ENCODE data around the gene LRIT1.
"Not testable (repeated sequence)": the region's sequence is repeated elsewhere in the genome, so short reads cannot be mapped to it uniquely, and the experiment has no call there.

Gene LRIT1, protein sequence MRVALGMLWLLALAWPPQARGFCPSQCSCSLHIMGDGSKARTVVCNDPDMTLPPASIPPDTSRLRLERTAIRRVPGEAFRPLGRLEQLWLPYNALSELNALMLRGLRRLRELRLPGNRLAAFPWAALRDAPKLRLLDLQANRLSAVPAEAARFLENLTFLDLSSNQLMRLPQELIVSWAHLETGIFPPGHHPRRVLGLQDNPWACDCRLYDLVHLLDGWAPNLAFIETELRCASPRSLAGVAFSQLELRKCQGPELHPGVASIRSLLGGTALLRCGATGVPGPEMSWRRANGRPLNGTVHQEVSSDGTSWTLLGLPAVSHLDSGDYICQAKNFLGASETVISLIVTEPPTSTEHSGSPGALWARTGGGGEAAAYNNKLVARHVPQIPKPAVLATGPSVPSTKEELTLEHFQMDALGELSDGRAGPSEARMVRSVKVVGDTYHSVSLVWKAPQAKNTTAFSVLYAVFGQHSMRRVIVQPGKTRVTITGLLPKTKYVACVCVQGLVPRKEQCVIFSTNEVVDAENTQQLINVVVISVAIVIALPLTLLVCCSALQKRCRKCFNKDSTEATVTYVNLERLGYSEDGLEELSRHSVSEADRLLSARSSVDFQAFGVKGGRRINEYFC

DNA sequence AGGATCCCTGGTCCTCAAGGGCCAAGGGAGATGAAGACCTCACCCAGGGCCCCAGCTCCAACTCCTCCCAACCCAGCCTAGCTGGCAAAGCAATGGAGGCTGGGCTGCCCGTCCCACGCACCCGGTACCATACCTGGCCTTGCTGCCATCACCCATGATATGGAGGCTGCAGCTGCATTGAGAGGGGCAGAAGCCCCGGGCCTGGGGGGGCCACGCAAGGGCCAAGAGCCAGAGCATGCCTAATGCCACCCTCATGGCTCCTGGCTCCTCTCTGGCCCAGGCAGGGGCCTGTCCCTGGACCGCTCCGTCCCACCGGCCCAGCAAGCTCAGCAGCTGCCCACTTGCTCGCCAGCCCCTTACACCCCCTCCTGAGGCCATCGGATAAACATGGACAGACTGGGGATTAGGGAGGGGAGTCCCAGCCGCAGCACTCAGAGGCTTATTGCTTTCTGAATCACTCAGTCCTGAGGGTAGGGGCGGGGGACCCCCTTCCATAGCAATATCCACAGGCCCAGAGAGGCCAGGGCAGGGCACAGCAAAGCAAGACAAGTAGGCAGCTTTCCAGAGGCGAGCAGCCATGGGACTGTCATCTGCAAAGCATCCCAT is at the start of gene LRIT1:
TSS of gene LRIT1 (minus strand) at position 362 of the 606 bp plus-strand sequence. CDS start at position 255, 107 bp downstream.
- no peak for FAIRE-seq

DNA sequence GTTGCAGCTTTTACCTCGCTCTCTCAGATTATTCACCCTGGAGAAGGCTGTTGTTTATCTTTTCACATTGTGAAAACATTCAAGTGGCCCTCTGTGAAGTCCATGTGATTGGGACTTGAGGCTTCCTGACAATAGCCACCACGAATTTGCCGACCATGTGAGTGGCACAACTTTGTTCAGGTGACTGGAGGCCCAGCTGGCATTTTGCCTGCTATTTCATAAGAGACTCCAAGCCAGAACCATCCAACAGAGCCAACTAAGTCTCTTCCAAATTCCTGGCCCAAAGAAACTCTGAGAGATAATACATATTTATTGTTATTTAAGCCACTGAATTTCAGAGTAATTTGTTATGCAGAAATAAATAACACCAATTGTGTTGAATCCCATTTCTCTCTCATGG is 48.9 kb upstream of the LRIT1 start:
- no peak for FAIRE-seq

DNA sequence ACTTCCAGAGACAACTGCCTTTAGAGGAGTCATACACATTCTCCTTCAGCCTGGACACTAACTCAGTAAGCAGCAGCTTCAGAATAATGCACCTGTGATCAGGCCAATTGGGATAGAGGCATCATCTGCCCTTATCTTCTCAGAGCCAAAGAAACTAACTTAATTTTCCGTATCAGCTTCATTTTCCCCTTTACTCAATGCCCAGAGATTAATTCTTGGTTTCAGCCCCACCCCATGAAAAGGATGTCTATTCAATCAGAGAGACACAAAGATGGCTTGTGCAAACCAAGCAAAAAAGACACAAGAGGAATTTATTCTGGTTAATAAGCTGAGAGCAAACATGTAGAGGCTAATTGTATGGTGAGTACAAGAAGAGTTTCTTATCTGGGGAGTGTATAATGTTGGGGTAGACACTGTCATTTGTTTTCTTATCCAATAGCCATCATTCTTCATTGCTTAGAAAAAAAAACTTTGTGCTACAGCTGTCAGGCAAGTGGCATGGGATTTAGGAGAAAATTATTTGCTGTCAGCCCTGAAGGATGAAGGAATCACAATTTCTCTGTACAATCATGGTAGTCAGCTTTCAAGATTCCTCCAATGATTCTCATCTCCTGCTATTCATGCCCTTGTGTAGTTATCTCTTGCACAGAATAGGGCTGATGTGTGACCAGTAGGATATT is 48.3 kb upstream of the LRIT1 start:
- FAIRE-seq = no peak

DNA sequence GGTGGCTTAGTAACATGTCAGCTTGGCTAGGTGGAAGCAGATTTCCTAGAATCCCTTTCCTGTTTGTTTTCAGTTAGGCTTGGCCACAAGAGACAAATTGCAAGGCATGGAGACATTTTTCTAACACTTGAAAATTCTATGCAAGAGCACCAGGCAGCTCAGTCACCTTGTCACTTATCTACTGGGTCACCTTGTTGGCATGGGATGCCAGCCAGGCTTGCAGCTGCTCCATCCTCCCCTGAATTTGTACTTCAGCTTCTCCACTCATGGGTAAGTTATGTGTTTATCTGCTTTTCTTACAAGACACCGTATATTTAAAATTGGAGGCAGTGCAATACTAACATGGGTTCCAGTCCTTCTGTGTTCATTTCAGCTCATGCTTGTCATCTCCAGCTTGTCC is 46.8 kb upstream of the LRIT1 start:
- FAIRE-seq = no peak

DNA sequence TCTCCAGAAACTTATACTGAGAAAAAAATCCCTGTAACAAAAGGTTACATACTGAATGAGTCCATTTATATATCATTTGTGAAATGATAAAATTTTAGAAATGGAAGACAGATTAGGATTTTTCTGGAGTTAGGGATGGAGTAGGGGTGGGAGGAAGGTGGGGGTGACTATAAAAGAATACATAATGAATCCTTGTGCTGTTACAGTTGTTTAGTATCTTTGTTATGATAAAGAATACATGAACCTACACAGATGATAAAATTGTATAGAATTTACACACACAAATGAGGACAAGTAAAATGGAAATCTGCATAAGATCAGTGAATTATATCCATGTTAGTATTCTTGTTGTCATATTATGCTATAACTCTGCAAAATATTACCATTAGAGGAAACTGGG is 45.3 kb upstream of the LRIT1 start:
- no peak for FAIRE-seq

DNA sequence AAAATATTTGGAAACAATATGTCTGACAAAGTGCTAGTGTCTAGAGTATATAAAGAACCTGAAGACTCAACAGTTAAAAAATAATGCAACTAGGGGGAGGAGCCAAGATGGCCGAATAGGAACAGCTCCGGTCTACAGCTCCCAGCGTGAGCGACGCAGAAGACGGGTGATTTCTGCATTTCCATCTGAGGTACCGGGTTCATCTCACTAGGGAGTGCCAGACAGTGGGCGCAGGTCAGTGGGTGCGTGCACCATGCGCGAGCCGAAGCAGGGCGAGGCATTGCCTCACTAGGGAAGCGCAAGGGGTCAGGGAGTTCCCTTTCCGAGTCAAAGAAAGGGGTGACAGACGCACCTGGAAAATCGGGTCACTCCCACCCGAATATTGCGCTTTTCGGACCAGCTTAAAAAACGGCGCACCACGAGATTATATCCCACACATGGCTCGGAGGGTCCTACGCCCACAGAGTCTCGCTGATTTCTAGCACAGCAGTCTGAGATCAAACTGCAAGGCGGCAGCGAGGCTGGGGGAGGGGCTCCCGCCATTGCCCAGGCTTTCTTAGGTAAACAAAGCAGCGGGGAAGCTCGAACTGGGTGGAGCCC is 38.6 kb upstream of the LRIT1 start:
- not testable (repeated sequence) for FAIRE-seq

DNA sequence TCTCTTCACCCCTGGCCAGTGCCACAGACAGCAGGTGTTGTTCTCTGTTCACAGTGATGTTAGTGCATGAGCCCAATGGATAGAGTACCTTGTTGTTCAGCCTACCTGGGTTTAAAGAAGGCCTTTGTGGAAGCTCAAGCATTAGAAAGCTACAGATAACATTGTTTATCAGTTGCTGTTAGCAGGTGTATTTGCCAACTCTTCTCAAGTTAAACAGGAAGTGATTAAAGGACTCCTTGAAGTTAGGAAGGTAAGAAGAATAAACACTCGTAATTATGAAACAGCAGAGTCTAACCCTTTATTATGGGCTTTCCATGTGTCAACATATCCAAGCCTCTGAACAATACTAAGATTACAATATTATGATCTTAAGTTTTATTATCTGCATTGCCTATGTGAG is 29.4 kb upstream of the LRIT1 start:
- no peak for FAIRE-seq

DNA sequence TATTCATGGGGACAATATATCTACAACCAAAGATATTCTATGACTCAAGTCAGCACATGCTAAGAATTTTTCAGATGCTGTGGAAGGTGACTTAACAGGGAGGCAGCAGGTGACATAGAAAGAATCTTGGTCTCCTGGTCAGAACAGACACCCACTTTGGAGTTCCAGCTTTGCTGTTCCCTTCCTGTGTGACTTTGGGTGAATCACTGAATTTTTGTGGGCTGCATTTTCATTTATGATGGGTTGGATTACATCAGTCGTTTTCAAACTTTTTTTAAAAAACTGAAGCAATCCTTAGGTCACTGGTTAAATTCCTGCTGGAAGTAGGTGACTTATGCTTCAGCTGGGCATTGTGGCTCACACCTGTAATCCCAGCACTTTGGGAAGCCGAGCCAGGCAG is 28.4 kb upstream of the LRIT1 start:
- no peak for FAIRE-seq

DNA sequence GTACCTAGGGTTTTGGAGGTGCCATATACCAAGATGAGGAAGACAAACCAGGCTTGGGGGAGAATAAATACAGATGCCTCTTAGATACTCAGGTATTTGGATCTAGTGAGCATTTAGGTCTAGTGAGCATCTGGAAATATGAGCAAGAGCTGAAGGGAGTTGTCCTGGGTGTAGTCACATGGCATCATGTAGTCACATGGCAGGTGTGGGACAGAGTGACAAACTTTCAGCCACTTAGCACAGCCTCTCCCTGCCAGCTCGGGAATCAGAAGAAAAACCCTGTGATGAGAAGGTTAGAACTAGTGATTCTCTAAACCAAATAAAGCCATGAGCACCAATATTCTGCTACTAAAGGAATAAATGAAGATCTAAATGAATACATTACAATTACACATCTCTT is 27.8 kb upstream of the LRIT1 start:
- no peak for FAIRE-seq

DNA sequence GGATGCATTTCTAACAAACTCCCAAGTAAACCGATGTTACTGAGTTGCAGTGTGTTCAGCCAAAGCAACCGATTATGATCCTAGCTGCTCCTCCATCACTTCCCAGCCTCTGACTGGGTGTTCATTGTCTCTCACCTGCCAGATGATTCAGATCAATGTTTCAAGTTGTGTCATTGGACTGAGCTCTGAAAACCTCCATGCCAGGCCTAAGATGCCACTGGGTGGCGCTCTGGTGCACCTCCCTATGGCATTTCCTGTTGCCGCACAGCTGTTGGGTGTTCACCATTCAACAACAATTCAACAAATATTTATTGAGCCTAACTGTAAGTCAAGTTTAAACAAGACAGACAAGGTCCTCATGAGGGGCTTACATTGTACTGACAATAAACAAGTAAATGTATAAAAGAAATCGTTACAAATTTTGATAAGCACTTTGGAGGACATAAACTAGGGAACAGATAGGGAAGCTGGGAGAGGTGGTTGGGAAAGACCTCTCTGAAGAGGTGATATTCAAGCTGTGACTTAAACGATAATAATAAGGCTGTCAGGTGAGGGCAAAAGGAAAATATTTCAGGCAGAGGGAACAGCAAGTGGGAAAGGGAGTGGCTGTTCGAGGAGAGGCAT is 26.3 kb upstream of the LRIT1 start:
- FAIRE-seq = no peak

DNA sequence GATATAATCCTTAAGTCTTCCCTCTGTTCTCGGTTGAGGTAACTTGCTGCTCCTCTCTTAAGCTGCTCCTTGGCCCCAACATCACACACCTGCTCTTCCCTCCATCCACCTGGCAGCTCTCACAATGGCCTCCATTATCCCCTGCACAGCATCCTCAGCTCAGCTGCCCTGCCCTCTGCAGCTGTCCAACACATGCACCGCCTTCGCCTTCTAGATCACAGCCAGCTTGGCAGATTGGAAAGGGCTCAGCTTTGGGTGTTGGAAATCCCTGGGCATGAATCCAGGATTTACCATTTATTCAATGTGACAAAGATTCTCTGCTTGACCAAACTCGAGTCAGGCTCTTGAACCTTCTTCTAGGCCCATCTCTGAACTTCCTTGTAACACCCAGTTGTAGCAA is 24.1 kb upstream of the LRIT1 start:
- FAIRE-seq = no peak

DNA sequence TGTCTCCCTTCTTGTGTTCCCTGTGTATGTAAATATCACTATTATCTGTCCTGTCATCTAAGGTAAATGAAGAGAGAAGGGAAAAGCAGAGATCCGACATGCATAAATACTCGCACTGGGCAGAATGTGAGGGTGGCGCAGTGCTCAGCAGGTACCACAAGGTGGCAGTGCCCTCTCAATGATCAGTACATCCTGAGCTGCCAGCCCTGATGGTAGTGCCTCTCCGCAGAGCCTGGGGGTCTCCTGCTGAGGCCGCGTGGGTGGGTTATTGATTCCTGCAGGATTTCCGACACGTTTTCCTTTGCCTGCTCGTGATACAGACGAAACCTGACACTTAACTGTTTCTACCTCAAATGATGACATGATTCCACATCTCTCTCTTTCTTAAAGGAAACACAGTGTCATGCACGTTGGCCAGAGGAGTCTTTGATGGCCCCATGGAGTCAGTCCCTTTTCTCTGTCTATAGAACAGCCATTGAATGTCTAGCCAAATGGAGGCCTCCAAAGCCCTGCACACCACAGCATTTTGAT is 23.3 kb upstream of the LRIT1 start:
- FAIRE-seq = no peak

DNA sequence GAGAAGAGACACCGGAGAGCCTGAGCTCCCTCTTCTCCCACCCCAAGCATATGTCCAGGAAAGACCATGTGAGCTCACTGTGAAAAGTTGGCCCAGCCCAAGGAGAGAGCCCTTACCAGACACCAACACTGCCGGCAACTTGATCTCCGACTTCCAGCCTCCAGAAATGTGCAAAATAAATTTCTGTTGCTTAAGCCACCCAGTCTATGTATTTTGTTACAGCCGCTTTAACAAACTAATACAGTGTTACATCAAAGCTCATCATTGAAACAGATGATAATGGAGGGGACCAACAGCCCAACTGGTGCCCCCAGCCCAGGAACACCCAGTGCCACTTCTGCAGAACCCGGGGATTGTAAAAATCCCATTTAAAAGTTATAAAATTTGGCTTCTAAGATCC is 22.4 kb upstream of the LRIT1 start:
- no peak for FAIRE-seq

DNA sequence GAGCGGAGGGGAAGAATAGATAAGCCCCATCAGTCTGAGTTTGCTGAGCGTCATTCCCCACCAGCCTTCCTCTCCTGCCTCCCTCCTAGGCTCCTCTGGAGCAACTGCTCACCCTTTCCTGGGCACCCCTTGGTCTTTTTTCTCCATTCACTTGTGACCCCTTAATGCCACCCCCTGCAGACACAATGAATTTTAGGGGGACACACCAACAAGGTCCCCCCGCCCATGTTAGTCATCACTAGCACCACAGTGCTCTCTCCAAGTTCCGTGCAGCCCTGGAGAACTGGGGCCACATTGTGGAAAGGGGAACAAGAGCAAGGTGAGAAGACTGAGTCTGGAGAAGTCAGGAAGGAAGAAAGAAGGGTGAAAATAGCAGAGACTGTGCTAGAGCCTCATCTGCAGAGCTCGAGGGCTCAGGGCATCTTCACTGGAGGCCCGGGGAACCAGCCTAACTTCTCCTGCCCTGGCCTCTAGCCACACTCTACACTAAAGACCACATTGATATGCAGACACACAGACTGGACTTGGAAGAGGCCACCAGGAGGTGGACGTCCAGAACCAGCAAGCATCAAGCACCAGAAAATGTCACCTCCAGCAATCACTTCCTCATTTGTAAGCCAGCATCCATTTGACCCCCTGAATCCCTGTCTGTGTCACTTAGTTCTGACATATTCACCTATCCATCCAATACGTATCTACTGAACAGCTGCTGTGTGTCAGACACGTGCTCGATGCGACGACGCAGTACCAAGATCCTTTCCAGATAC is 21.0 kb upstream of the LRIT1 start:
- FAIRE-seq = no peak

DNA sequence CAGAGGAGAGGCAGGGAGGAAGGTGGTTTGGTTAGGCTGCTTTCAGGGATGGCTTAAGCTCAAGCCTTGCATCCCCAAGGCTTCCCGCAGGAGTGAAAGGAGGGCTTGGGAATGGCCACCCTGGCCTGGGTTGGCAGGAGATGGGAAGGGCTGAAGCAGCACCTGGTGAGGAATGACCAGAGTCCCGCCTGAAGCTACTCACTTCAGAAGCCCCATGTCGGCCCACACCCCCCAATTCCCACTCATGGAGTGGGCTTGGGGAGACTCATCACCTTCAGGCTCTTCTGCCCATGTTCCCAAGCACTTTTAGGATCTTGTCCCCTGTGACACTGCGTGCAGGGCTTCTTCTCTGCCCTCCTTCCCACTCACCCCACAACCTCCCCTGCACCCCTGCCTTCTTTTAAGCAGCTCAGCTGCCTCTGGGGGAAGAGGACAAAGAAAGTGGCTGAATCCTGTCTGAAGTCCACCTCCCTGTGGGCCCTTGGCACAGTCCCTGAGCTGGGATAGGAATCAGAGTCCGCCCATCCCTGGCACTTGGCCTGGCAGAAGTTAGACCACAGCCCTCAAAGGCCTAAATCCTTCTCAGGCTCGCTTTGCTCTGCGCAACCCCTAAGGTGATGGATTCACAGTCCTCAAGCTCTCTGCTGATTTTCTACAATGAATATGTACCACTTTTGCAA is 20.0 kb upstream of the LRIT1 start:
- FAIRE-seq = no peak

DNA sequence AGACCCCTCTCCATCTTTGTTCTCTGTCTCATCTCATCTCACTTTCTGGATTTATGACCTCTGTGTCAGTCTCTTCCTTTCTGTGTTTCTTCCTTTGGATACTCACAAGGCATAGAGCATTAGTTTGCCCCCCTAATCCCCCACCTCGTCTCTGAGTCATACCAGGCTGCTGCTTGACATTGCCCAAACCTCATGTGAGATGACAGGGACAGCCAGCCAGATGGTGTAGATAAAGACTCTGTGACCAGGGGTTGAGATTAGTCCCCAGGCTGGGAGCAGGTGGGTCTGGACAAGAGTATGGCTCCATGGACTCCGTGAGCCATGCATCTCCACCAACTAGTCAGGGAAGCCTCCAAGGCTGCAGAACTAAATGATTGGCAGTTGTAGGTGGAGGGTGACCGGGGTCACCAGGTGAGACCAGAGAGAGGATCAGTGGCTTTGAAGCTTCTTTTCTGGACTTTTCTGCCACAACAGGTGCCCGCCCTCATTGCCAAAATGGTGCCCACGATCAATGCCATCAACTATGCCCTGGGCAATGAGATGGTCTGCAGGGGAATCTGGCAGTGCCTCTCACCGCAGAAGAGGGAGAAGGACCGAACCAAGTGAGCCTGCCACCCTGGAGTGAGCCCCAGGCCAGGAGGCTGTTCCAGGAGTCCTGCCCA is 16.8 kb upstream of the LRIT1 start:
- FAIRE-seq = no peak

DNA sequence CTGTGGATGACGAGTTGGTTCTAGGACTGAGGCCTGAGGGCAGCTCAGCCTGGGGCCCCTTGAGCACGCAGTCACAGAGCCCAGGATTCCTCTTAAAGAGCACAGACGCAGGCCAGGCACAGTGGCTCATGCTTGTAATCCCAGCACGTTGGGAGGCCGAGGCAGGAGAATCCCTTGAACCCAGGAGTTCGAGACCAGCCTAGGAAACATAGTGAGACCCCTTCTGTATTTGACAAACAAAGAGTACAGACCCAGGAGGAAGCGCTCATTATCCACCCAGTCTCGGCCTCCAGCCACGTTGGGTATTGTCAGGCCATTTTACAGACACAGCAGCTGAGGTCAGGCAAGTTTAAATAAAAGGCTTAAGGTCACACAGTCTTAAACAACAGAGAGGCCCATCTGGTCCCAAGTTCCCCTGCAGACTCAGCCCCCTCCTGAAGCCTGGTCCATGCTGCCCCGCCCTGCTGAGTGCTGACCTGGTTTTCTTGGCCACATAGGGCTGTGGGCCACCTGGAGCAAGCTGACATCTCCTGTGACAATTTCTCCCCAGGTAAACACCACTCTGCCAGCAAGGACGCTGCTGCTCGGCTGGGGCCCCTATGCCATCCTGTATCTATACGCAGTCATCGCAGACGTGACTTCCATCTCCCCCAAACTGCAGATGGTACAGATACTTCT is 16.1 kb upstream of the LRIT1 start:
- FAIRE-seq = no peak

DNA sequence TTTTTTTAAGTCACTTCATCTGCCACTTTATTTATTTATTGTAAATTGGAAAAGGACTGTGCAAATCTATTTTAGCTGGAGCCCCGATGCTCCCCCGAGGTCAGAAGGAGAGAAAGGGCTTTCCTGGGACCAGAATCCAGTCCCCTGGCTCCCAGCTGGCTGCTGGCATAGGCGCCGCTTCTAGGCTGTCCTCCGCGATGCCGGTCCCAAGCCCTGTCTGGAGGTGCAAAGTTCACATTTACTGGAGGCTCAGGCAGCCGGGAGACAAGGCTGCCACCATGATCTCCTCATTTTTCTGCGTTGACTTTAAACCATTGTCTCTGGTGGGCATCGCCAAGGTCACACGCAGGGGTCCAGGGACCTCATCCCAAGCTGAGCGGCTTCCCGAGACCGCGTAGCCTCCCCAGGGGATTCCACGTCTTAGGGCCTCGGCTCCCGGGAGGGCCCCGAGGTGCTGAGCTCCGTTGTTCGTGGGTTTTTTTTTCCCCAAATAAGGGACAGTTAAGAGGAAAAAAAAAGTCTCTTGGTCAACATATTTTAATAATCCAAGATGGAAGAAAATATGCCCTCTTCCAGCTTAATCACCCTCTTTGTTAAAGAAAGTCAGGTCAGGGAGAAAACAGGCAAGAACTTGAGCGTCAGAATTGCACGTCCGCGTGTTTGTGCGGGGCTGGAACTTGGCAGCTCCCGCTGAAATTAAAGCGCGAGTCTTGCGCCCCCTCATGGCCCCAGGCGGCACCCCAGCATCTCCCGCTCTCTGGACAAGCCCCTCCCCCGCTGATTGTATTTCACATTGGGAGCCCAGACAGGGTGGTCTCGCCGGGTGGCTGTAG is 15.4 kb upstream of the LRIT1 start:
- no peak for FAIRE-seq

Measured in colon (tissue), 2 donors.